NCI-H345 treated with DMSO at 0.1 percent for 48 hours (cell line): ENCODE data around the gene KCNE1.
"Not testable (repeated sequence)": the region's sequence is repeated elsewhere in the genome, so short reads cannot be mapped to it uniquely, and the experiment has no call there.

Experiments
- DNase-seq: peaks from one replicate; lab custom pipeline; 2025; ENCODE audit not compliant: unreplicated experiment; lab: John Stamatoyannopoulos, UW

The KCNE1 gene

DNA sequence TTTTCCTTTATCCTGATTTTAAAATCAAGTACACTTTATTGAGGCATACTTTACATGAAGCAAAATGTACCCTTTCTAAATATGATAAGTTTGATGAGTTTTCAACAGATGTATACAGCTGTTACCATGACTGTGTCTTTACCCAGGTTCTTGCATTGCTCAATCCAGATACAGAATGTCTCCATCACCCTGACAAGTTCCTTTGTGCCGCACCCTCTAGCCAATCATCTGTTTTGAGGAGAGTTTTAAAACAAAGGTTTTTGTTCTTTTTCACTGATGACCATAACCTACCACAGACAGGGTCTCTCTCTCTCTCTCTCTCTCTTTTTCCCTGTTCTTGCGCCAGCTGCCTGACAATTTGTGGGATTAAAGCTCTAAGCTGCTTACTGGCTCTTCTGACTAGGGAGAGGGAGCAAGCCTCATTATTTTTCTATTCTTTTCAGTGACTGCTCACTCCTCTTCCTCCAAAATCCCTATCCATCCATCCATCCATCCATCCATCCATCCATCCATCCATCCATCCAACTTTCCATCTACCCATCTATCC, 1.2 kb upstream of the KCNE1 start:
- DNase-seq: no peak

DNA sequence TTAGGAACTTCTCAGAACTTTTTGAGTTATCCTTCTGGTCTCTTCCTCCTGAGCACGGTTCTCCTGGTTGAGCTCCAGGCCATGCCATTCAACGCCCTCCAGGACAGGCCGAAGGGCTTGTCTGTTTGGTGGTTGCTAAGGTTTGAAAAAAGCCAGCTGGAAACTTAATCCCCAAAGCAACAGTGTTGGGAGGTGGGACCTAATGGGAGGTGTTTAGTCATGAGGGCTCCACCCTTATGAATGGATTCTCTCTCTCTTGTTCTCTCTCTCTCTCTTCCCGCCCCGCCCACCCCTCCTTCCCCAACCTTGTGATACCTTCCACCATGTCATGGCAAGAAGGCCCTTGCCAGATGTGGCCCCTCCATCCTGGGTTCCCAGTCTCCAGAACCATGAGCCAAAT, 829 bp downstream of the KCNE1 start:
- no peak for DNase-seq

DNA sequence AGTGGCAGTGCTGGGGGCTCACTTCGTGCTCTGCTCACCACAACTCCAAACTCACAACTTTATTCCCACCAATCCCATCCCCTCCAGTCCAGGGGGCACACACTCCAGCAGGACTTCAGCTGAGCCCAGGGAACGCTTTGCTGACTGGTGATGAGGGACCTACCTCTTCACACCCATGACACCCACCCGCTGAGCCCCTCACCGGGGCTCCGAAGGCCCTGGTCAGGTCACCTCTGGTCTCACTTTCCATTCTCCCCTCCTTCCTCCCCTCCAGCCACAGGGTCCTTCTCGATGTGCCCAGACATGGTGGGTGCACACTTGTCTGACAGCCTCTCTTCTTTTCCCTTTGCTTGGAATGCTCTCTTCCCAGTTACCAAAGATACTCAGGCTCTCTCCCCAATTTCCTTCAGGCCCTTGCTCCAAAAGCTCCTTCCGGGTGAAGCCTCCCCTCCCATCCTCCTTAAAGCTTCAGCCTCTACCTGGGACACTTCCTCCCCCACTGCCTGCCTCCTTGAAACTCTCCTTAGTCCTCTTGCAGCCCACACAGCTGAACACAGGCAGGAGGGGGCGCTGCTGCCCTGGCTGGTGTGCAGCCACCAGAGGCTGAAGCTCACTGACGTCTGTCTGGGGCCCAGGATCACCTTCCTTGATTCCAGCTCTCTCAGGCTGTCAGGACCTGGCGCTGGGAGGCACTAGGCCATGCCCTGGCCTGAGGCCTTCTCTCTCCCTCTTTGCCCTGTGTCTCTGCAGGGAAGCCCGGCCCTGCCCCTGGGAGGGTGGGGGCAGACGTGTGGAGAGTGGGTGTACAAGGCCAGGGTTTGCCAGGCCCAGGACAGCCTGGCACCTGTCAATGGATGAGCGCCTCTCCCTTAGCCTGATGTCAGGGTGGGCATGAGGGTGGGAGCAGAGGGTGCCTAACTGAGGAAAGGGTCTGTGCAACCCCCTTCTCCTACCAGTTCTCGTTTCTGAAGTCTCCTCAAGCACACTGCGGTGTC, 1.6 kb downstream of the KCNE1 start:
- DNase-seq: peak; percentile 10

DNA sequence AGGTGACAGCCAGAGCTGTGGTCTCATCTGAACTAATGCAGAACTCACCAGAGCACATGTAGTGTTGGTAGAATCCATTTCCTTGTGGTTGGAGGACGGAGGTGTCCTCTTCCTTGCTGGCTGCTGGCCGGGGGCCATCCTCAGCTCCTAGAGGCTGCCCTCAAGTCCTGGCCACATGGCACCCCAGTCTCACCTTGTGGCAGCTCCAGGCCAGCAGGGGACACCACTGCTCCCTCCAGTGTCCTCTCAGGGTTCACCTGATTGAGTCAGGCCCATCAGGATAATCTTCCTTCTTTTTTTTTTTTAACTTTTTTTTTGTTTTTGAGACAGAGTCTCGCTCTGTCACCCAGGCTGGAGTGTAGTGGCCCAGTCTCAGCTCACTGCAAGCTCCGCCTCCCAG, 2.9 kb downstream of the KCNE1 start:
- no peak for DNase-seq

DNA sequence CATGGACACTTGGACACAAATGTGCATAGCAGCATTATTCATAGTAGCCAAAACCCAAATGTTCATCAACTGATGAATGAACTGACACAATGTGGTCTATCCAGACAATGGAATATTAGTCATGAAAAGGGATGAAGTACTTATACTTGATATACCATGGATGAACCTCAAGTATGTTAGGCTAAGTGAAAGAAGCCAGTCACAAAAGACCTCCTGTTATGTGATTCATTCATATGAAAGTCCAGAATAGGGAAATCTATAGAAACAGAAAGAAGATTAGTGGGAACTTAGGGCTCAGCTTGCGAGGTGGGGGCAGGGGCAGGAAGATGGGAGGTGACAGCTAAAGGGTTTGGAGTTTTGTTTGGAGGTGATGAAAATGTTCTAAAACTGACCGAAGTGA, 7.4 kb downstream of the KCNE1 start:
- DNase-seq: no peak

DNA sequence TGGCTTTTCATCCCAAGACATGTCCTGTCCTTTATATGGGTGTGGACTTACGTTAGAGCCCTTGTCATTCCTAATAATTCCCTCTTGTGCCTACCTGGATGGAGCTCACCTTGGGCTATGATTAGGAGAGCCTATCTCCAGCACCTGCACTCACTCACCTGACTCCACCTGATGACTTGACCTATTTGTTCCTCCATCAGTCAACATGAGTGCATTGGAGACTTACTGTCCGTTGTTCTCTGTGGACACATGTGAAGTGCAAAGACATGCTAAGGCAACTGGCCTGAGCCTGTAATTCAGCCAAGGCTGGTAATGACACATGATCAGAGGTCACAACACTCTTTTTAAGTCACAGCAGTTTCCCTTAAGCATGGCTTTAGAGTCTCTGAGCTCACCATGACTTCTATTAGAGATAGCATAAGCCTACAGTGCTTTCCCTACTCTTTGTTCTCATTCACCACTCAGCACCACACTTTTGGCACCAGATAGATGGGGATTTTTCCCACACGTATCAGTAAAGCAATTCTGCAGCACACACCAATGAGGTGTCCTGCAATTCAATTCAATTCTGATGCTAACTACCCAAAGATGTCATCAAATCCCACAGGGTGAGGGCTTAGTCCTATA, 9.4 kb downstream of the KCNE1 start:
- DNase-seq: no peak

DNA sequence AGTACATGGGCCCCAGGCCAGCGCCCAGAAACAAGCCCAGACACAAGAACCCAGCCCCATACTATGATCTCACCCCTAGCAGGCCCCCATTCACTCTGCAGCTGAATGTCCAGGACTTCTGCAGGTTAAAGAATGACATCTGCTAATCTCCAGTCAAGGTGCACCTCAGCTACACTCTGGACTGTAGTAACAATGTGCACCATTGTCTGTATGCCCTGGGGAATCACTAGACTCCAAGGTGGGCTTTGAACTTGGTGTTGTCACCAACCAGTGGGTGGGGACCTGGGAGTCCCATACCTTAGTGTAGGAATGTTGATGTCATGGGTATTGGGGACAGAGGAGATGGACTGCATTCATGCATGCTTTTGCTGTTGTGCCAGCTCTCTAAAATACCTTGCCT, 10.3 kb downstream of the KCNE1 start:
- DNase-seq: no peak

DNA sequence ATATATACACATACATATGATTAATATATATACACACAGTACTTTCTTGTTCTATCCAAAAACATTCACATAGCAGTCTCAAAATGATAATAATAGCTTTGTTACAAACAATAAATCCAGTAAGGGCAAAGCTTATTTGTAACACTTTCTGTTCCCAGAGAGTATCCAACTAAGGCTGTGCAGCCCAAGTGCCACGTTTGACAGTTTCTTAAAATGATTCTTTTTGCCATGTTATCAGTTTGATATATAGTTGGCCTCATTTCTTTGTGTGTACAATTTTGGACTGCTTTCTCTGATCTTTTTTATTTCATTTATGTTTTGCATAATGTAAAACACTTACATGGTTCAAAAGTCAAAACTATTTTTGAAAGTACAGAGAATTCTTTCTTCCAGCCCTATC, 11.8 kb downstream of the KCNE1 start:
- no peak for DNase-seq

DNA sequence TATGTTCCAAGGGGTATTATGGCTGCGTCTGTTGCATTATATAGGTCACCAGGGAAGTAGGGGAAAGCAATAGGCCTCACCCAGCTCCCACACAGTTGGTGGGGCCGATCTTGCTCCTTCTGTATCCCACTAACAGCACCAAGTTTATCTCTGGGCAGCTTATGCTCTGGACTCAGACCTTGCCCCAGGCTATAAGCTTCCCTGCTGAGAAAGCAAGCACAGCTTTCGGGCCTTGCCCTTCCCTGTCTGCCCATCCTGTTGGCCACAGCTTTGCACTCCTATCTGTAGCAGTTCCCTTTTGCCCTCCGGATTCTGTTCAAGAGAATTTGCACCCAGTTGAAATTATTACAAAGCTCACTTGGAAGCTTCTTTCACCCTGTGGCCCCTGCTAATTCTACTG, 12.9 kb downstream of the KCNE1 start:
- DNase-seq: no peak

DNA sequence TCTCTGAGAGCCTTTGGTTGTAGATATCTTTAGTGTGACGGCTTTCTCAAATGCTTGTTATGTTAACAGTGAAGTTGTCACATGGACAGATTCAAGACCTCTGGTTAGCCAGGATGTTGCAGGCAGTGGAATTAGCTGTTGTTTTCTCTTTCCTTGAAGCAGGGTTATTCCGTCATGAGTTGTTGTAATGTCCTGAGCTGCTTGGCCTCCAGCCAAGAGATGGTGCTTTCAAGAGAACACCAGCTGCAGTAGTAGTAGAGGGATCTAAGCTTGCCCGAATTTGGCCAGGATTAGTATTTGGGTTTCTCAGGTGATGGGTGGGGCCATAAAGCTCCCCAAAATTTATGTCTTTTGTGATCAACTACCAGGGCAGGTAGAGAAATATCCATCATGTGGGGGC, 13.4 kb downstream of the KCNE1 start:
- peak; percentile 73 for DNase-seq

DNA sequence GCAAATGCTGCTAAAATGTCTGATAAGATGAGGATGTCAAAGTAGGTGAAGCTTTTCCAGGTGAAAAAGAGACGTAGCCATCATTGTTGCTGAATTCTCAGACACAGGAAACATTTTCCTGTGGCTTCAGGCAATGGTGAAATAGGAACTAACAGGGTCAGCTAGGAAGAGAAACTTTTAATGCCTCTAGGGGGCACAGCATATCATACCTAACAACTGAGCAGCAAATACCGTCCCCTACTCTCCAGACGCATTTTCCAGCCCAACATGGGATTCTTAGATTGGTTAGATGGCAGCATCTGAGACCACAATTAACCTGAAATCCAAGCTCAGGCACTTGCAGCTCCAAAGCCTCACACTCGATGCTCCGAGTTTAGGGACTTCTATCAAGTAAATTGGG, 28.2 kb downstream of the KCNE1 start:
- not testable (repeated sequence) for DNase-seq

DNA sequence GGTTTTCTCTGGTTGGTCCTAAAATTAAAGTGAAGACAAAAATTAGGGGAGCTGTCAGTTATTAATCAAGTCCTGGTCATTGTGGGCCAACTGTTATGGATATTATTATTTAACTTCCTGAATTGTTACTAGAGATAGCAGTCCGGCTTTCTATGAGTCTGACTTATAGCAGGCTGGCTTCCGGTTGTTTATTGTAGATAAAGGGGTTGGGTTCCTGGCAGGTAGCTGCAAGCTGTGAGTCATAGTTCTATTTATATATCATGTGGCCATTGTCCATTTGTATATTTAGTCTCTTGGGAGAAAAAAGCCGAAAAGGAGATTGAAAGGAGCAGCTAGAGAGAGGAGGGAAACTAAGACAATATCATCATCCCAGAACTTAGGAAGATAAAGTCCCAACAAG, 28.6 kb downstream of the KCNE1 start:
- not testable (repeated sequence) for DNase-seq

DNA sequence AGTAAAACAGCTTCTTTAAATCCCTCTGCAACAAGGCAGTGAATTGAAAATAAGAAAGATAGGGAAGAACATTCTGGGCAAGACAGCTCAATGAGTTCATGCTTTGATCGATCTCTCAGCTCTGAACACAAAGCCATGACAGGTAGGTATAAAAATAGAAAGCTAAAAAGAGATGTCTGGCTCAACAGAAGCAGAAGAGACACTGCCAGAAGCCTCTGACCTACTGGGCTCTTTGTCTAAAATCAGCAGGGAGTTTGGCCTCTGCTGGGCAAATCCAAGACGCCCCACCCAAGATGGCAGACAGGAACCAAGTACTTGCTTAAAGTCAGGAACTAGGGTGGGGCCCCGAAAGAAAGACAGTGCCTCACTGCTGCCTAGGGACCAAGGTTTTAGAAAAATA, 44.7 kb downstream of the KCNE1 start:
- not testable (repeated sequence) for DNase-seq

DNA sequence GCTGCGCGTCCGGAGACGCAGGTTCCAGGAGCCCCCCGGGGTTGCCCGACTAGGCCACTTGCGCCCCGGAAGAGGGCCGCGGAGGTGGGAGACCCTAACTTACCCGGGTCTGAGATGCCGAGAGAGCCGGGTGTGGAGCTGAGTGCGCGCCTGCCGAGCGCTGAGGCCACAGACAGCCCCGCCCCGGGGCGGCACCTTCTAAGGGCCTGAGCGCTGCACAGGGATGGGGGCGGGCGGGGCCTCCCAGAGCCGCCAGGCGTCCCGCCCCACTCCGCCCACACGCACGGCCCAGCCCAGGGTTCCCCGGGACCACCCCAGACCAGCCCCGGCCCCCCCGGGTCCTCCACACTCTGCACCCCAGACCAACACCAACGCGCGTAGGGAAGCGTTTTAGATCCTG, 52.6 kb downstream of the KCNE1 start:
- not testable (repeated sequence) for DNase-seq

DNA sequence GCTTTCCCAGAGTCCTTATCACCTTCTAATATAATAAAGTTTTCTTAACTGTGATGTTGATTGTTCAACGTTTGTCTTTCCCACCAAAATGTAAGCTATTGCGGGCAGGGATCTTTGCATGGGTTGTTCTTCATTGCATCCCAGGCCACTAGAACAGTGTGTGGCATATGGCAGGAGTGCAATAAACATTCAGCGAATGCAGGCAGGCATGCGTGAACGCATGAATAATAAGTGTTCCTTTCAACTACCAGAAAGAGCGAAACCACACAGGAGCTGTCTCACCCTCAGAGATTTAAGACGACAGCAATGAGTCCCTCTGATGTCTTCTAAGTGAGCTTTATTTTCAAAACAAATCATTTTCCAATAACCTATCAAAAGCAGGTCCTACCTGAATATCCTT, 53.7 kb downstream of the KCNE1 start:
- DNase-seq: not testable (repeated sequence)

DNA sequence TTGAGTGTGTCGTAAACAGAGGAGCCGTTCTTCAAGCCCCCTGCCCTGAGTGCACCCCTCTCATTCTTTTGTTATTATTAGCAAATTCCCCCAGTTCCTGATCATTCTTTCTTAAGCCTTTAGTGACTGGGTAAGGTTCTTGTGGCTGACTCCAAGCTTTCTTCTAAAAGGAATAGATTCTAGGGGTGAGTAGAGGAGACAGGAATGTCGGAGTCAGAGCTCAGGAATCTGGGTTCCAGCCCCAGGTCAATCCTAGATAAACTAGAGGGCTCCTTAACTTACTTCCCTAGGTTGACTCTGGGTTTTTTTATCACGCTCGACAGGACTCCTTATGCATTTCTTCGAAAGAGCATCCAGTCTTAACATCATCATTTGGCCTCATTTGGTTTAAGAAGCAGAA, 55.8 kb downstream of the KCNE1 start:
- not testable (repeated sequence) for DNase-seq

DNA sequence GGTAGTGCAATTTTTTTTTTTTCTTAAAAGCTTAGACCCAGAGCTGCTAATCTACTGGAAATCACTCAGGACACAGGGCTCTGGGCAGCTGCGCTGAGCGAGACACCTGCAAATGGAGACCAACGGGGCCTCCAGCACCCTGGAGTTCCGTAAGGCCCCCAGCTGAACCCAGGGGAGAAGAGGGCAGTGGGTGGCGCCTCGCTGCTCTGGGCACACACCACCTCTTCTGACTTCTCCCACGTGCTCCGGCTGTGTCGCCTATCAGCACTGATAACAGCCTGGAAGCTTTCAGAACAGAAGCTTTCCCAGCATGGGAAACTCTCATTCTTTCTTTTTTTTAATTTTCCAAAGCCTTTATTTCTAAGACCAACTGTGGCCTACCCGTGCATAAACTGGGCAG, 56.4 kb downstream of the KCNE1 start:
- DNase-seq: not testable (repeated sequence)

DNA sequence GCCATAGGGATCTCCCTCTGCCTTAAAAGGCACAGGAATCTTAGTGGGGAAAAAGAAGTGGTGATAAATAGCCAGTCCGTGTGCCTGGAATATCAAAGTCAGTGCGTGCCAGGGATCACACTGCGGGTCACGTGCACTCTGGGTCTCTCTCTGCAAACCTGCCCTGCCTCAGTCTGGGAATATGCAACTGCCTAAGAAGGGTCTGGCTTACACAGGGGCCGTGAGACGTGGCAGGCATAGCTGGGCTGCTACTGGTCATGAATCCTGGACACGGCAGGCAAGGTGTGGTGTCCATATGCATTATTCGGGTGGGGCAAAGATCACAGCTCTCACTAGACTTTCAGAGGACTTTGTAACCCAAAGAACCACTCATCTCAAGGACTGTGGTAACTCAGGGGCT, 65.0 kb downstream of the KCNE1 start:
- not testable (repeated sequence) for DNase-seq

DNA sequence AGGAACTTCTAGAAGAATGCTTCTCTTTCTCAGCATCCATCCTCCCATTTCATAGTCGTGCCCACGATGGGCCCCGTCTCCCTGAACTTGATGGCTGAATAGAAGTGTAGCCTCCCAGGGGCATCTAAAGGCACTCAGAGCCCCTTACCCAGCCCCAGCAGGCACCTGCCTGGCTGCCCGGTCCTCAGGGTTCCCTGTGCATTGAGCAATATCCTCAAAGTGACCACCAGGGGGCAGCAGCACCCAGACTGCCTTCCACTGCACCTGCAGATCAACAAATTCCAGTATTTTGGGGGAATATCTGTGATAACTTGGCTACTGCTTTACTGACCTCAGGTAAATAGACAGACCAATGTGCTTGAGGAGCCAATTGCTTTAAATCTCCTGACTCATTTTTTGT, 68.5 kb downstream of the KCNE1 start:
- not testable (repeated sequence) for DNase-seq

DNA sequence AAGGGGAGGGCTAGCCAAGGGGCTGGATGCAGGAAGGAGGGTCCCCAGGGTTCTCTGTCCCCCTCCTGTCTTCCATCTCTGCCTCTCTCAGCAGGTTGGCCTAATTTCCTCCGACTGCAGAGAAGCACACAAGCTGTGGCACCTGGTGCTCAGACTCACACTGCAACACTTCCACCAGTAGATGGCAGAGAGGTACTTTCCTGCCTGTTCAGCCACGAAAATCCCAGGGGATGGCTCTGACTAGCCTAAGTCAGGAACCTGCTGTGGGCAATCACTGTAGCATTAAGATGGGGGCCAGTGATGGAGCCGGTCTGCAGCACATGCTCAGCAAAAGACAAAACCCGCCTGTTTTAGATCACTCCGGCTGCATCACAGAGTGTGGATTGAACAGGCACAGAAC, 82.3 kb downstream of the KCNE1 start:
- DNase-seq: not testable (repeated sequence)

DNA sequence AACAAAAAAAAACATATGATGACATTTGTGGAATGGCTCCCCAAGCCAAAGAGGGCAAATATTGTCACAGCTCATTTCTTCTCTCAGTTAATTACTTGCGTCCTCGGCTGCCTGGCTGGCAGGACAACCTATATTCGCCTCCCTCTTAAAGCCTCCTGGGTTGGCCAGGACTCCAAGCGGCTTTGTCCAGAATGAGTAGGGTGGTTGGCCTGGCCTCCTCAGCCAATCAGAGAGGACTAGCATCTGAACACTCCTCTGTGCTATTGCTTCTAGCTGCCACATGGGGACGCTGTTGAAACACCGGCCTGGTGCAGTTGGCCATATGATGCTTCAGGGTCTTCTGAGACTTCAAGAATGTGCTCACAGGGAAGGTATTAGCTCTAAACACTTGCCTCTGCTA, 83.6 kb downstream of the KCNE1 start:
- DNase-seq: not testable (repeated sequence)

DNA sequence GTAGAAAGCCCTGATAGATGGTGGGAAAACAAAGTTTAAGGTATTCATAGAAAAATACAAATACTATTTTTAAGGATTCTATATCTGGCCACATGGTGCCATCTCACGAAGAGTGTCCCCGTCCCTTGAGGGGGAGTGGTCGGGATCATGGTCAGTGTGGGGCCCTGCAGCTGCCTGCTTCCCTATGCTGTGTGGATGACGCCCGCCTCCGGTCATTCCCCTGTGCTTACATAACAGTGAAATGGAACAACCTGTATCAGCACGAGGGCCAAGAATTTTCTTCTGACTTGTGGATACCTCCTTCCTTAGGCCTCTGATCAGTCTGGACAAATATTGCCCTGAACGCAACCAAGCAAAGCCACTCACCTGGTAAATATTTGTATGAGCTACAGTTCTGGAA, 84.7 kb downstream of the KCNE1 start:
- DNase-seq: not testable (repeated sequence)
